ENCODE results near the gene TLCD3B.

TLCD3B gene

GRCh38 chr16:30054959-30055553 lies 24.0 kb upstream of the TLCD3B start:
- TF ChIP-seq, protein P1, sequence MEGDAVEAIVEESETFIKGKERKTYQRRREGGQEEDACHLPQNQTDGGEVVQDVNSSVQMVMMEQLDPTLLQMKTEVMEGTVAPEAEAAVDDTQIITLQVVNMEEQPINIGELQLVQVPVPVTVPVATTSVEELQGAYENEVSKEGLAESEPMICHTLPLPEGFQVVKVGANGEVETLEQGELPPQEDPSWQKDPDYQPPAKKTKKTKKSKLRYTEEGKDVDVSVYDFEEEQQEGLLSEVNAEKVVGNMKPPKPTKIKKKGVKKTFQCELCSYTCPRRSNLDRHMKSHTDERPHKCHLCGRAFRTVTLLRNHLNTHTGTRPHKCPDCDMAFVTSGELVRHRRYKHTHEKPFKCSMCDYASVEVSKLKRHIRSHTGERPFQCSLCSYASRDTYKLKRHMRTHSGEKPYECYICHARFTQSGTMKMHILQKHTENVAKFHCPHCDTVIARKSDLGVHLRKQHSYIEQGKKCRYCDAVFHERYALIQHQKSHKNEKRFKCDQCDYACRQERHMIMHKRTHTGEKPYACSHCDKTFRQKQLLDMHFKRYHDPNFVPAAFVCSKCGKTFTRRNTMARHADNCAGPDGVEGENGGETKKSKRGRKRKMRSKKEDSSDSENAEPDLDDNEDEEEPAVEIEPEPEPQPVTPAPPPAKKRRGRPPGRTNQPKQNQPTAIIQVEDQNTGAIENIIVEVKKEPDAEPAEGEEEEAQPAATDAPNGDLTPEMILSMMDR (IDR thresholded peaks at IDR 0.05), result peak; percentile 41; the same call in 1 of the 2 replicates

GRCh38 chr16:30054451-30054850 lies 23.4 kb upstream of the TLCD3B start:
- TF ChIP-seq, protein P1 (IDR thresholded peaks at IDR 0.05), result no peak

DNA sequence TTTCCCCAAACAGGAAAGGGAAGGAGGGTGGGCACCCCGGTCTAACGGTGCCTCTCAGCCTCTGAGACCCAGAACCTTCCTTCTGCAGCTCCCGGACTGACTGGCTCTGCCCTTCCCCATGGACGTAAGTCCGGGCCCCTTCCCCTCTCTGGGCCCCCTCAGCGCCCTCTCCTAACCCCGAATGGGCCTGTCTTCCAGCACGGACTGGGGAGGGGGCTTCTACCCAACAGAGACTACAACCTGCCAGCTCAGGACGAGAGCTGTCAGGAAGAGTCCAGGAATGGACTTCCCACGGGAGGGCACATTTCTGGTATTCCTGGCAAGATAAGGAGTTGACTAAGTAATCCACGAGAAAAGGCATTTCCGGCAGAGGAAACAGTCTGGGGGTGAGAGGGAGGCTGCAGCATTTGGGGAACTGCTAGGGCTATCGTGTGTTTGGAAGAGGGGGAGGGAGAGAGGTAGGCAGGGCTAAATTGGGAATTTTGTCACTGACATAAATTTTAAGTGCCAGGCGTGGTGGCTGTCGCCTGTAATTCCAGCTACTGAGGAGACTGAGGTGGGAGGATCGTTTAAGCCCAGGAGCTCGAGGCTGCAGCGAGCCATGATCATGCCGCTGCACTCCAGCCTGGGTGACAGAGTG lies 22.4 kb upstream of the TLCD3B start:
- TF ChIP-seq, protein P1 (IDR thresholded peaks at IDR 0.05), result no peak

DNA sequence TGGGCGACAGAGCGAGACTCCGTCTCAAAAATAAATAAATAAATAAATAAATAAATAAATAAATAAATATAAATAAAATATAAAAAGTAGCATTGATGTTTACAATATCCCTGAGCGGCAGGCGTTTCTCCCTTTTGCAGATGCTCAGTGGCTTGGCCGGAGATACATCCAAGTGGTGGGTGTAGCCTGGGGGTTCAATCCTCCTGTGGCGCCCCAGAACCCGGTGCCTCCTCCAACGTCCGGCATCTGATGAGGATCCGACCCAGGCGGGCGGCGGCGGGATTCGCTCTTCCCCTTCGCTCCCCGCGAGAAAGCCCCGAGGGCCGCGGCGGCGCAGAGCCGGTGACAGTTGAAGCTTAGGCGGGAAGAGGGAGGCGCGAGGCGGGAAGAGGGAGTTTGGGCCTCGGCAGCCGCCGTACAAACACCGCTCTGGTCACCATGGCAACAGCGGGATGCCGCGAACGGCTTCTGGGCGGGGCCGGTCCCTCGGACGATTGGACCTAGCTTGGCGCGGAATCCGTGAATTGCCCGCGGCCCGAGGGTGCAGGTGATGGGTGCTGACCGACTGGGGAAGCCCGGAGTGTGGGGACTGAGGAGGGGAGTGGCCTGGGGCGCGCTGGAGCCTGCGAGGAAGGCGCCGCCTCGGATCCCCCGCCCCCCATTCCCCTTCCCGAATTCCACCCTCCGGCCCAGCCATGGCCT lies 21.8 kb upstream of the TLCD3B start:
- TF ChIP-seq, protein P1 (IDR thresholded peaks at IDR 0.05), result no peak

DNA sequence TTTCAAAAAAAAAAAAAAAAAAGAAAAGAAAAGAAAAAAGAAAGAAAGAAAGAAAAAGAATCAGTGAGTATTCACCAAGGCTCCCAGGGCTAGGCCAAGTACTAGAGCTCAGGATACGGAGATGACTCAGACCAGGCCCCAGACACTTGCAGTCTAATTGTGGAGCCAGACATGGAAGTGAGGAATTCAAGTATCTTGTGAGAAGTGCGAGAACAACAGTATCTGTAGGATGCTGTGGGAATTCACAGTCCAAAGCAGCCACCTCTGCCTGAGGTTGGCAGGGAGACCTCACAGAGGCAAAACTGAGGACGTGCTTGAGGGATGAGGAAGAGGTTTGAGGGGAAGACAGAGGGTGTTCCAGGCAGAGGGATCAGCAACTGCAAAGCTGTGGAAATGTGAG lies 20.4 kb upstream of the TLCD3B start:
- TF ChIP-seq, protein P1 (IDR thresholded peaks at IDR 0.05), result no peak

DNA sequence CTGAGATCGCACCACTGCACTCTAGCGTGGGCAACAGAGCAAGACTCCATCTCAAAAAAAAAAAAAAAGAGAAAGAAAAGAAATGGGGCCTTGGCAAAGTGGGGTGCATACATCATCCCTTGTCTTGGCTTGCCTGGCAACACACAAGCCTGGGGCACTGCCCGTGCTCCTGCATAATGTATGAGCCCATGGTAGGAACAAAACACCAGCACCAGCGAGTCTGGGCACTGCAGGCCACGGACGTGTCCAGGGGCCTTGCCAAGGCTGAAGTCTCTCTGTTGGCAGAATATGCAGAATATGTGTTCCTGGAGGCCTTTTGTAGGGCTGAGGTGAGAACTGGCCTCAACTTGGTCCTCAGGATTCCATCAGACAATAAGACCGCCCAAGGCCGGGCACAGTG lies 18.8 kb upstream of the TLCD3B start:
- TF ChIP-seq, protein P1 (IDR thresholded peaks at IDR 0.05), result no peak

DNA sequence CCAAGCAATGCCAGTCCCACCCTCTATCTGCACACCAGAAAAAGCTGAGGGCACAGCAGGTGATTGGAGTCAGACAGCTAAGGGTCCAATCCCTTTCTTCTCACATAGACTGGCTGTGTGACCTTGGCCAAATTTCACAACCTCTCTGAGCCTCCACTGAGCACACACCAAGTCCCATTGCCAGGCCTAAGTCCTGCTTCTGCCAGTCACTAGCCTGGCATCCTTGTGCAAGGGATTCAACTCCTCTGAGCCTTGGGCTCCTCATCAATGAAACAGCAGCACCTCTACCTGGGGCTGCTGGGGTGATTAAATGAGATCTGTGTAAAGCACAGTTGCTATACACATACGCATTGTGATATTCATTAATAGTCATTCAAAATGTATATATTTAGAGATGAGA lies 15.5 kb upstream of the TLCD3B start:
- TF ChIP-seq, protein P1 (IDR thresholded peaks at IDR 0.05), result no peak
